K562 (cell line): ENCODE measurements around the gene ICAM2. TPM values are rescaled to one million over a fixed set of nuclear protein-coding genes. Genes with fewer than 3 reads are reported as not detected.

Source experiments
- BRCA1 ChIP-seq, 2 experiments: fragments of 450-650 bp in 1 of 2; sonication (generic) in 1 of 2; formaldehyde crosslinking in 1 of 2; IDR thresholded peaks; 2 replicates each; pipeline versions ENCODE4 v1.5.0 to v1.6.1; 2017 to 2020; ENCODE audit warnings: mild to moderate bottlenecking in 1 of 2, missing genetic modification reagents in 1 of 2
- CBX8 ChIP-seq: fragments of 200-600 bp; sonication (generic); IDR thresholded peaks from 2 replicates; pipeline ENCODE4 v1.6.1; 2012; ENCODE audit warnings: borderline replicate concordance, mixed run types, low read depth, mild to moderate bottlenecking, moderate library complexity, mixed read lengths, low read length, control low read depth, inconsistent platforms; ENCODE audit not compliant: poor library complexity, severe bottlenecking; ENCODE audit errors: extremely low read depth
- CEBPG ChIP-seq, 3 experiments: fragments of 200-800 bp in 1 of 3; sonication (Bioruptor generic) in 1 of 3; sonication (generic) in 1 of 3; formaldehyde crosslinking in 1 of 3; IDR thresholded peaks in 2 of 3; conservative IDR thresholded peaks in 1 of 3; 2 replicates each; pipeline versions ENCODE4 v1.6.1 to v1.8.0; 2016 to 2022; ENCODE audit warnings: missing compliant biosample characterization in 2 of 3, missing genetic modification characterization in 2 of 3, mild to moderate bottlenecking in 1 of 3, missing genetic modification reagents in 1 of 3
- CREB1 ChIP-seq, 2 experiments: sonication (generic) in 1 of 2; formaldehyde crosslinking in 1 of 2; IDR thresholded peaks; 2 replicates each; pipeline versions ENCODE4 v1.6.1 to v1.8.0; 2012 to 2022; ENCODE audit warnings: inconsistent platforms in 1 of 2, mild to moderate bottlenecking in 1 of 2, missing genetic modification reagents in 1 of 2, moderate library complexity in 1 of 2
- E4F1 ChIP-seq: fragments of 250-450 bp; sonication (Bioruptor Pico); IDR thresholded peaks from 2 replicates; pipeline ENCODE4 v1.5.0; 2021; ENCODE audit warnings: mild to moderate bottlenecking, borderline replicate concordance
- HNRNPK ChIP-seq: fragments of 200-400 bp; formaldehyde crosslinking; IDR thresholded peaks from one replicate; pipeline ENCODE4 v1.6.1; 2018; ENCODE audit warnings: mild to moderate bottlenecking, low read depth, low read length; ENCODE audit not compliant: poor library complexity, severe bottlenecking
- MCM3 ChIP-seq: fragments of 450-650 bp; IDR thresholded peaks from 2 replicates; pipeline ENCODE4 v1.6.1; 2016
- RBM17 ChIP-seq: fragments of 200-400 bp; formaldehyde crosslinking; IDR thresholded peaks from 2 replicates; pipeline ENCODE4 v1.6.1; 2017; ENCODE audit warnings: low read depth, mild to moderate bottlenecking, low read length, borderline replicate concordance
- SREBF1 ChIP-seq: fragments of 150-350 bp; IDR thresholded peaks from 2 replicates; pipeline ENCODE4 v1.6.1; 2014; ENCODE audit warnings: antibody characterized with exemption, low read depth, low read length, borderline replicate concordance
- SRSF3 ChIP-seq: fragments of 200-400 bp; formaldehyde crosslinking; IDR thresholded peaks from 2 replicates; pipeline ENCODE4 v1.6.1; 2016; ENCODE audit warnings: mild to moderate bottlenecking, low read length, moderate library complexity; ENCODE audit not compliant: insufficient read depth
- TCFL5 ChIP-seq: fragments of 250-450 bp; sonication (Bioruptor Pico); conservative IDR thresholded peaks from 2 replicates; pipeline ENCODE4 v1.6.1; 2021; ENCODE audit warnings: mild to moderate bottlenecking, moderate library complexity, matching md5 sums
- ZBTB1 ChIP-seq: sonication (generic); formaldehyde crosslinking; IDR thresholded peaks from 2 replicates; pipeline ENCODE4 v1.8.1; 2023; ENCODE audit warnings: missing genetic modification reagents, low read depth, mild to moderate bottlenecking, borderline replicate concordance
- ZEB2 ChIP-seq: fragments of 450-650 bp; IDR thresholded peaks from 2 replicates; pipeline ENCODE4 v1.6.1; 2016
- ZNF239 ChIP-seq: fragments of 250-450 bp; sonication (Bioruptor Pico); IDR thresholded peaks from 2 replicates; pipeline ENCODE4 v1.4.0; 2020; ENCODE audit warnings: mild to moderate bottlenecking
- ZNF324 ChIP-seq: fragments of 250-450 bp; sonication (Bioruptor Pico); IDR thresholded peaks from 2 replicates; pipeline ENCODE4 v1.4.0; 2020; ENCODE audit warnings: mild to moderate bottlenecking
- ZNF41 ChIP-seq: fragments of 250-450 bp; sonication (Bioruptor Pico); conservative IDR thresholded peaks from 2 replicates; pipeline ENCODE4 v1.4.0; 2020; ENCODE audit warnings: mild to moderate bottlenecking
- ZZZ3 ChIP-seq: fragments of 450-650 bp; IDR thresholded peaks from 2 replicates; pipeline ENCODE4 v1.6.1; 2016; ENCODE audit warnings: antibody characterized with exemption, mild to moderate bottlenecking, moderate library complexity
- polyA plus RNA-seq, 8 experiments: library from polyadenylated mRNA; depleted of rRNA in 4 of 8; stranded (reverse) in 5 of 8; unstranded in 3 of 8; fragments of >200 nt; fragmentation: Nextera tagmentation in 2 of 8; fragmentation: Illumina TruSeq in 1 of 8; extraction: Ambion mirVana in 2 of 8; extraction: Trizol in 1 of 8; gene quantifications; 2 replicates each; pipeline versions ENCODE4 v1.2.1 to v1.2.3, GENCODE V29; 2011 to 2014; ENCODE audit warnings: inconsistent platforms in 1 of 8, missing spikeins in 1 of 8
- total RNA-seq, 7 experiments: library from RNA; depleted of rRNA in 6 of 7; stranded (reverse); fragments of >200 nt in 6 of 7; fragmentation: Illumina TruSeq in 2 of 7; extraction: Trizol in 2 of 7; gene quantifications; 2 replicates each; pipeline versions ENCODE4 v1.2.1 to v1.2.3, GENCODE V29; 2011 to 2021; ENCODE audit warnings: low replicate concordance in 1 of 7
- TF ChIP-seq, protein P1 (sequence below): fragments of 250-450 bp; sonication (Bioruptor Pico); IDR thresholded peaks from 2 replicates; pipeline ENCODE4 v1.8.0; 2021; ENCODE audit warnings: moderate library complexity, mild to moderate bottlenecking, inconsistent platforms
- TF ChIP-seq, protein P2 (sequence below): sonication (generic); formaldehyde crosslinking; IDR thresholded peaks from 2 replicates; pipeline ENCODE4 v1.8.1; 2023; ENCODE audit warnings: mild to moderate bottlenecking, missing genetic modification reagents
- TF ChIP-seq, protein P3 (sequence below): fragments of 450-650 bp; IDR thresholded peaks from 2 replicates; pipeline ENCODE4 v1.6.1; 2016; ENCODE audit warnings: mild to moderate bottlenecking

Gene ICAM2
- total and polyA plus RNA-seq, 9 of the 15 experiments (the other 6 are each of a cell fraction or from before 2014, with no cell fraction given): 37.9 to 89.4 (median 60.6) TPM

- TF ChIP-seq, protein P1, sequence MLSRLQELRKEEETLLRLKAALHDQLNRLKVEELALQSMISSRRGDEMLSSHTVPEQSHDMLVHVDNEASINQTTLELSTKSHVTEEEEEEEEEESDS (CRISPR knock-in tag): no peak
- TF ChIP-seq ZNF41 (no peak), HNRNPK (no peak), TCFL5 (CRISPR knock-in tag) (no peak), SRSF3 (no peak), ZZZ3 (no peak), E4F1 (CRISPR knock-in tag) (no peak), CEBPG (CRISPR knock-in tag; IDR thresholded peaks at IDR 0.05) (no peak), CEBPG (tag; conservative IDR thresholded peaks at IDR 0.05 in 1 of 2, IDR thresholded peaks at IDR 0.05 in 1 of 2) (no peak), BRCA1 (IDR thresholded peaks at IDR 0.05) (no peak), BRCA1 (CRISPR knock-in tag; IDR thresholded peaks at IDR 0.05) (no peak), RBM17 (no peak), ZEB2 (no peak), CREB1 (IDR thresholded peaks at IDR 0.05) (no peak), CREB1 (CRISPR knock-in tag; IDR thresholded peaks at IDR 0.05) (no peak; the same call in 1 of the 2 replicates), ZNF324 (CRISPR knock-in tag) (no peak), ZBTB1 (CRISPR knock-in tag) (no peak), SREBF1 (no peak), ZNF239 (CRISPR knock-in tag) (no peak; the same call in 1 of the 2 replicates), MCM3 (no peak), CBX8 (no peak)
- TF ChIP-seq, protein P2, sequence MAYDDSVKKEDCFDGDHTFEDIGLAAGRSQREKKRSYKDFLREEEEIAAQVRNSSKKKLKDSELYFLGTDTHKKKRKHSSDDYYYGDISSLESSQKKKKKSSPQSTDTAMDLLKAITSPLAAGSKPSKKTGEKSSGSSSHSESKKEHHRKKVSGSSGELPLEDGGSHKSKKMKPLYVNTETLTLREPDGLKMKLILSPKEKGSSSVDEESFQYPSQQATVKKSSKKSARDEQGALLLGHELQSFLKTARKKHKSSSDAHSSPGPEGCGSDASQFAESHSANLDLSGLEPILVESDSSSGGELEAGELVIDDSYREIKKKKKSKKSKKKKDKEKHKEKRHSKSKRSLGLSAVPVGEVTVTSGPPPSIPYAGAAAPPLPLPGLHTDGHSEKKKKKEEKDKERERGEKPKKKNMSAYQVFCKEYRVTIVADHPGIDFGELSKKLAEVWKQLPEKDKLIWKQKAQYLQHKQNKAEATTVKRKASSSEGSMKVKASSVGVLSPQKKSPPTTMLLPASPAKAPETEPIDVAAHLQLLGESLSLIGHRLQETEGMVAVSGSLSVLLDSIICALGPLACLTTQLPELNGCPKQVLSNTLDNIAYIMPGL (CRISPR knock-in tag): no peak
- TF ChIP-seq, protein P3, sequence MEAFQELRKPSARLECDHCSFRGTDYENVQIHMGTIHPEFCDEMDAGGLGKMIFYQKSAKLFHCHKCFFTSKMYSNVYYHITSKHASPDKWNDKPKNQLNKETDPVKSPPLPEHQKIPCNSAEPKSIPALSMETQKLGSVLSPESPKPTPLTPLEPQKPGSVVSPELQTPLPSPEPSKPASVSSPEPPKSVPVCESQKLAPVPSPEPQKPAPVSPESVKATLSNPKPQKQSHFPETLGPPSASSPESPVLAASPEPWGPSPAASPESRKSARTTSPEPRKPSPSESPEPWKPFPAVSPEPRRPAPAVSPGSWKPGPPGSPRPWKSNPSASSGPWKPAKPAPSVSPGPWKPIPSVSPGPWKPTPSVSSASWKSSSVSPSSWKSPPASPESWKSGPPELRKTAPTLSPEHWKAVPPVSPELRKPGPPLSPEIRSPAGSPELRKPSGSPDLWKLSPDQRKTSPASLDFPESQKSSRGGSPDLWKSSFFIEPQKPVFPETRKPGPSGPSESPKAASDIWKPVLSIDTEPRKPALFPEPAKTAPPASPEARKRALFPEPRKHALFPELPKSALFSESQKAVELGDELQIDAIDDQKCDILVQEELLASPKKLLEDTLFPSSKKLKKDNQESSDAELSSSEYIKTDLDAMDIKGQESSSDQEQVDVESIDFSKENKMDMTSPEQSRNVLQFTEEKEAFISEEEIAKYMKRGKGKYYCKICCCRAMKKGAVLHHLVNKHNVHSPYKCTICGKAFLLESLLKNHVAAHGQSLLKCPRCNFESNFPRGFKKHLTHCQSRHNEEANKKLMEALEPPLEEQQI: no peak
Observed at GRCh38 chr17:64006361-64007088, 13.9 kb downstream of the ICAM2 start (continued).
